HCT116 (cell line): ENCODE data around the gene GARNL3. TPM values are rescaled to one million over a fixed set of nuclear protein-coding genes. Genes with fewer than 3 reads are reported as not detected.

ENCODE experiments used
- ATAC-seq: fragments of 200-7000 bp; cut with Tn5 transposase; 2 replicates; pipeline ENCODE4 v1.9.1; 2020; ENCODE audit warnings: mild to moderate bottlenecking, moderate library complexity
- BruUV-seq: library from RNA; stranded (reverse); fragments of 400-500 nt; replicated peaks from 2 replicates; lab custom pipeline; 2021; lab: Mats Ljungman, UMichigan
- CTCF ChIA-PET: fragments of 300-600 bp; sonication (Branson Sonifier 250); formaldehyde crosslinking; loops from one replicate; lab custom pipeline; 2021; ENCODE audit warnings: antibody characterized with exemption; lab: Charles Lee
- POLR2A ChIA-PET: fragments of 300-600, 350-600 bp; sonication (Branson Sonifier 250); formaldehyde crosslinking; loops from one replicate; lab custom pipeline; 2021; ENCODE audit warnings: antibody characterized with exemption; lab: Charles Lee
- RAD21 ChIA-PET, 2 experiments: fragments of 300-600 bp; sonication (Branson Sonifier 250); formaldehyde crosslinking; loops; one replicate each; lab custom pipeline; 2023; ENCODE audit warnings: low total read pairs in 2 of 2; ENCODE audit not compliant: uncharacterized antibody in 2 of 2, unreplicated experiment in 2 of 2, low non-redundant PET in 1 of 2; lab: Charles Lee
- DNase-seq: peaks from one replicate; pipeline ENCODE4 v3.0.0-alpha.2; 2010; ENCODE audit warnings: low read depth, low spot score
- H2AFZ ChIP-seq: fragments of 200-600 bp; shearing (Covaris generic), sonication (generic); 2 replicates; pipeline ENCODE4 v1.6.1; 2017; ENCODE audit warnings: low read depth, mixed run types, mixed read lengths, antibody characterized with exemption, low read length; ENCODE audit not compliant: poor library complexity, severe bottlenecking
- H3K27ac ChIP-seq: 2 replicates; pipeline ENCODE4 v1.5.1; 2012; ENCODE audit warnings: low read depth, low read length
- H3K27me3 ChIP-seq: fragments of 200-600 bp; sonication (generic); 2 replicates; pipeline ENCODE4 v1.6.1; 2016; ENCODE audit warnings: mixed run types, low read length, mixed read lengths; ENCODE audit not compliant: insufficient read depth
- H3K36me3 ChIP-seq, 2 experiments: fragments of 200-500 bp in 1 of 2; fragments of 200-600 bp in 1 of 2; sonication (Bioruptor generic) in 1 of 2; sonication (generic) in 1 of 2; 2 replicates each; pipeline versions ENCODE4 v1.5.1 to v1.6.1; 2014 to 2016; ENCODE audit warnings: low read length in 2 of 2, inconsistent platforms in 1 of 2, mixed read lengths in 1 of 2, mixed run types in 1 of 2; ENCODE audit not compliant: insufficient read depth in 2 of 2, control insufficient read depth in 1 of 2
- H3K4me1 ChIP-seq, 2 experiments: fragments of 200-600 bp in 1 of 2; sonication (generic) in 1 of 2; 2 replicates each; pipeline versions ENCODE4 v1.5.1 to v1.6.1; 2012 to 2017; ENCODE audit warnings: low read length in 2 of 2, inconsistent platforms in 1 of 2, mild to moderate bottlenecking in 1 of 2, mixed read lengths in 1 of 2, mixed run types in 1 of 2, moderate library complexity in 1 of 2; ENCODE audit not compliant: insufficient read depth in 2 of 2, control insufficient read depth in 1 of 2
- H3K4me2 ChIP-seq: fragments of 200-600 bp; sonication (generic); 2 replicates; pipeline ENCODE4 v1.6.1; 2017; ENCODE audit warnings: mixed run types, low read length, mixed read lengths
- H3K4me3 ChIP-seq, 2 experiments: fragments of 200-600 bp in 1 of 2; sonication (generic) in 1 of 2; replicated peaks in 1 of 2; 2 replicates each; pipeline ENCODE4 v1.5.1; 2011 to 2016; ENCODE audit warnings: low read length in 2 of 2, control low read depth in 1 of 2, low read depth in 1 of 2, mild to moderate bottlenecking in 1 of 2, mixed read lengths in 1 of 2, mixed run types in 1 of 2
- H3K79me2 ChIP-seq: fragments of 200-600 bp; sonication (generic); 2 replicates; pipeline ENCODE4 v1.6.1; 2017; ENCODE audit warnings: mild to moderate bottlenecking, mixed run types, low read length, moderate library complexity, mixed read lengths; ENCODE audit not compliant: insufficient read depth
- H3K9ac ChIP-seq: fragments of 200-600 bp; sonication (generic); 2 replicates; pipeline ENCODE4 v1.6.1; 2016; ENCODE audit warnings: low read length, mixed read lengths
- H3K9me2 ChIP-seq: fragments of 200-600 bp; sonication (generic), shearing (Covaris generic); 2 replicates; pipeline ENCODE4 v1.6.1; 2017; ENCODE audit warnings: mixed run types, mild to moderate bottlenecking, moderate library complexity; ENCODE audit not compliant: insufficient read depth
- H3K9me3 ChIP-seq, 2 experiments: fragments of 200-500 bp in 1 of 2; fragments of 200-600 bp in 1 of 2; sonication (Bioruptor generic) in 1 of 2; sonication (generic) in 1 of 2; 2 replicates each; pipeline ENCODE4 v1.6.1; 2014 to 2017; ENCODE audit warnings: low read length in 2 of 2, mixed read lengths in 2 of 2, inconsistent platforms in 1 of 2, low read depth in 1 of 2, mild to moderate bottlenecking in 1 of 2, mixed run types in 1 of 2, moderate library complexity in 1 of 2; ENCODE audit not compliant: control insufficient read depth in 1 of 2, insufficient read depth in 1 of 2
- H4K20me1 ChIP-seq: fragments of 200-600 bp; sonication (generic), shearing (Covaris generic); 2 replicates; pipeline ENCODE4 v1.6.1; 2017; ENCODE audit warnings: mixed run types, mild to moderate bottlenecking, moderate library complexity; ENCODE audit not compliant: insufficient read depth
- ATF3 ChIP-seq: IDR thresholded peaks from 2 replicates; pipeline ENCODE4 v1.6.1; 2012
- CBX3 ChIP-seq: IDR thresholded peaks from 2 replicates; pipeline ENCODE4 v1.6.1; 2012; ENCODE audit warnings: low read depth
- CEBPB ChIP-seq: IDR thresholded peaks from 2 replicates; pipeline ENCODE4 v1.6.1; 2012; ENCODE audit warnings: low read depth
- CTCF ChIP-seq, 3 experiments: fragments of 200-600 bp in 1 of 3; sonication (generic) in 1 of 3; IDR thresholded peaks in 2 of 3; conservative IDR thresholded peaks in 1 of 3; 2 replicates each; pipeline ENCODE4 v1.5.1; 2012 to 2017; ENCODE audit warnings: low read depth in 2 of 3, low read length in 2 of 3, antibody characterized with exemption in 1 of 3, borderline replicate concordance in 1 of 3, control low read depth in 1 of 3, mild to moderate bottlenecking in 1 of 3, mixed read lengths in 1 of 3, mixed run types in 1 of 3, moderate library complexity in 1 of 3; ENCODE audit not compliant: insufficient read depth in 1 of 3
- ELF1 ChIP-seq: IDR thresholded peaks from 2 replicates; pipeline ENCODE4 v1.6.1; 2012; ENCODE audit warnings: low read depth, borderline replicate concordance
- EZH2 ChIP-seq: fragments of 200-600 bp; sonication (generic); IDR thresholded peaks from 2 replicates; pipeline ENCODE4 v1.6.1; 2017; ENCODE audit warnings: antibody characterized with exemption, mixed run types
- FOSL1 ChIP-seq: IDR thresholded peaks from 2 replicates; pipeline ENCODE4 v1.6.1; 2012; ENCODE audit warnings: low read depth
- JUND ChIP-seq: IDR thresholded peaks from 2 replicates; pipeline ENCODE4 v1.6.1; 2012
- MAX ChIP-seq: IDR thresholded peaks from 2 replicates; pipeline ENCODE4 v1.6.1; 2012
- POLR2A ChIP-seq: IDR thresholded peaks from 2 replicates; pipeline ENCODE4 v1.7.0; 2011; ENCODE audit warnings: borderline replicate concordance; ENCODE audit not compliant: insufficient read depth, insufficient read length; ENCODE audit errors: extremely low read depth
- POLR2AphosphoS5 ChIP-seq: IDR thresholded peaks from 2 replicates; pipeline ENCODE4 v1.6.1; 2011; ENCODE audit warnings: mild to moderate bottlenecking, low read depth, low read length, moderate library complexity
- RAD21 ChIP-seq: IDR thresholded peaks from 2 replicates; pipeline ENCODE4 v1.6.1; 2012; ENCODE audit warnings: low read depth, mild to moderate bottlenecking
- REST ChIP-seq: IDR thresholded peaks from 2 replicates; pipeline ENCODE4 v1.6.1; 2012; ENCODE audit warnings: low read depth
- SIN3A ChIP-seq: IDR thresholded peaks from 2 replicates; pipeline ENCODE4 v1.6.1; 2012; ENCODE audit warnings: low read depth
- SP1 ChIP-seq: IDR thresholded peaks from 2 replicates; pipeline ENCODE4 v1.6.1; 2012; ENCODE audit warnings: low read depth
- SRF ChIP-seq: IDR thresholded peaks from 2 replicates; pipeline ENCODE4 v1.6.1; 2012; ENCODE audit warnings: low read depth
- TCF7L2 ChIP-seq: IDR thresholded peaks from 2 replicates; pipeline ENCODE4 v1.7.0; 2011; ENCODE audit warnings: borderline replicate concordance, inconsistent platforms; ENCODE audit not compliant: insufficient read depth, insufficient read length; ENCODE audit errors: extremely low read depth
- YY1 ChIP-seq: IDR thresholded peaks from 2 replicates; pipeline ENCODE4 v1.6.1; 2011; ENCODE audit warnings: low read length, low read depth, moderate library complexity, mild to moderate bottlenecking; ENCODE audit not compliant: insufficient replicate concordance; ENCODE audit errors: extremely low read depth
- ZNF274 ChIP-seq: fragments of 200-500 bp; sonication (Bioruptor generic); IDR thresholded peaks from 2 replicates; pipeline ENCODE4 v1.6.1; 2014; ENCODE audit warnings: mild to moderate bottlenecking, low read depth, low read length, inconsistent platforms
- intact Hi-C: fragments of 100-400 bp; cut with micrococcal nuclease; formaldehyde crosslinking; loops from 2 replicates; pipeline ENCODE4 v1.10.0; 2022
- total RNA-seq: library from RNA; stranded (reverse); gene quantifications from one replicate; pipeline ENCODE4 v1.2.1, GENCODE V29; 2021; ENCODE audit not compliant: unreplicated experiment

The GARNL3 gene
- total RNA-seq, 1 experiment from 2014 or later = 8.8 TPM

- no peak for ATAC-seq
- ChIA-PET CTCF (no interaction called here), POLR2A (no interaction called here), RAD21 (no interaction called here)
- H3K4me2 ChIP-seq = no peak overlapping the region
- no peak overlapping the region for H3K4me3 ChIP-seq
- H3K79me2 ChIP-seq = no peaks in the 10 kb centered on the region
- no peaks in the 10 kb centered on the region for H3K9me2 ChIP-seq
- H3K27me3 ChIP-seq = no peaks in the 10 kb centered on the region
- no peak overlapping the region for H3K9ac ChIP-seq
- intact Hi-C loops = no loop called here
- no peak overlapping the region for H3K27ac ChIP-seq
- no peaks in the 10 kb centered on the region for H3K9me3 ChIP-seq
- no peaks in the 10 kb centered on the region for H4K20me1 ChIP-seq
- no TSS peak for BruUV-seq
- TF ChIP-seq SRF = no peak
- TF ChIP-seq ZNF274 = no peak
- no peak for TF ChIP-seq TCF7L2
- no peak for TF ChIP-seq SIN3A
- no peak for TF ChIP-seq ATF3
- TF ChIP-seq POLR2A = no peak
- TF ChIP-seq MAX = no peak
- no peak for TF ChIP-seq POLR2AphosphoS5
- TF ChIP-seq RAD21 = no peak
- no peak for TF ChIP-seq CBX3
- no peak for TF ChIP-seq REST
- TF ChIP-seq CEBPB = no peak
- TF ChIP-seq CTCF (IDR thresholded peaks at IDR 0.05 in 2 of 3, conservative IDR thresholded peaks at IDR 0.05 in 1 of 3; ENCODE audit: borderline replicate concordance in 1 of 3, insufficient read depth in 1 of 3, low read depth in 2 of 3, low read length in 2 of 3) = no peak
- no peak for TF ChIP-seq YY1
- TF ChIP-seq ELF1 = no peak
- no peak for TF ChIP-seq SP1
- no peak for TF ChIP-seq EZH2
- no peak for TF ChIP-seq JUND
- no peak for TF ChIP-seq FOSL1
- H2AFZ ChIP-seq = no peak overlapping the region
- no peaks in the 10 kb centered on the region for H3K36me3 ChIP-seq
- H3K4me1 ChIP-seq = no peaks in the 10 kb centered on the region
- DNase-seq = no peak
Measured at GRCh38 chr9:127250896-127251391, 13.6 kb upstream of the GARNL3 start.
